ENCODE measurements around the gene ADGB.

The ADGB gene

GRCh38 chr6:146602526-146602925, 3.8 kb downstream of the ADGB start:
- Histone ChIP-seq H3K4me3 (replicated peaks; ENCODE audit: insufficient read depth, low read length) (no peak overlapping the region), H3K27me3 (ENCODE audit: insufficient read depth, poor library complexity, severe bottlenecking) (no peaks in the 10 kb centered on the region), H3K27ac (replicated peaks) (no peak overlapping the region)
- TF ChIP-seq SPI1 (IDR thresholded peaks at IDR 0.05; ENCODE audit: borderline replicate concordance, low read depth): no peak
- no peak for TF ChIP-seq POLR2AphosphoS5 (IDR thresholded peaks at IDR 0.05; ENCODE audit: low read depth)
- no peak for TF ChIP-seq REST (IDR thresholded peaks at IDR 0.05; ENCODE audit: insufficient replicate concordance, low read depth)
- no peak for TF ChIP-seq CTCF (IDR thresholded peaks at IDR 0.05; ENCODE audit: insufficient read depth, low read length)
- no peak for TF ChIP-seq GABPA (IDR thresholded peaks at IDR 0.05; ENCODE audit: low read depth)
- DNase-seq (ENCODE audit: low read depth in 1 of 2, low spot score in 1 of 2): no peak

DNA sequence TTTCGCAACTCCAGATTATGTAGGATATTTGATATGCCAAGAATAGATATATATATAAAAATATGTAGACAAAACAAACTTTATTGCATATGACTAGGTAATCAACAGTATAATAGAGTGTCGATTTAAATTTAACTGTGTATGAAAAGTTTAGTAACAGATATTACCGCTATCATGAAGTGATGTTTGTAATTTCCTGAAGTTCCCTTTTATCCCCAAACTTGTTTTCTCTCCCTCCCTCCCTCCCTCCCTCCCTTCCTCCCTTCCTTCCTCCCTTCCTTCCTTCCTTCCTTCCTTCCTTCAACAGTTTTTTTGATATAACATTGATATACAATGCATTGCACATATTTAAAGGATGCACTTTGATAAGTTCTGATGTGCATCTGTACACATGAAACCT, 15.2 kb downstream of the ADGB start:
- TF ChIP-seq POLR2AphosphoS5 (IDR thresholded peaks at IDR 0.05; ENCODE audit: low read depth) (no peak), GABPA (IDR thresholded peaks at IDR 0.05; ENCODE audit: low read depth) (no peak), REST (IDR thresholded peaks at IDR 0.05; ENCODE audit: insufficient replicate concordance, low read depth) (no peak), SPI1 (IDR thresholded peaks at IDR 0.05; ENCODE audit: borderline replicate concordance, low read depth) (no peak), CTCF (IDR thresholded peaks at IDR 0.05; ENCODE audit: insufficient read depth, low read length) (no peak)
- H3K27ac ChIP-seq (replicated peaks): no peak overlapping the region

DNA sequence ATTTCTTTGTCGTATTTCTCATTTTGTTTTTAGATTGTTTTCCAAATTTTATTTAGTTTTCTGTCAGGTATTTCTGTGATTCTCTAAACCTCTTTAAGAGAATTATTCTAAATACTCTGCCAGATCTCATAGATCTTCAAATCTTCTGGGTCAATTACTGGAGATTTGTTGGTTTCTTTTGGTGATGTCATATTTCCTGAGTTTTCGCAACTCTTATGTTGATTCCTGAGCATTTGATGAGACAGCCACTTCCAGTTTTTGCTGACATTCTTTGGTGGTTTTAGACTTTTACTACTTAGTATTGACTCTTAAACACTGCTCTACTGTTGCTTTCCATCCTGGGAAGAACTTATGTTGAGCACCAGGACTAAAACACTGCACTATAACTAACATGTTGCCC, 21.9 kb downstream of the ADGB start:
- DNase-seq (ENCODE audit: low read depth in 1 of 2, low spot score in 1 of 2): no peak
- Histone ChIP-seq H3K27ac (replicated peaks) (no peak overlapping the region), H3K27me3 (ENCODE audit: insufficient read depth, poor library complexity, severe bottlenecking) (no peaks in the 10 kb centered on the region), H3K4me3 (replicated peaks; ENCODE audit: insufficient read depth, low read length) (no peak overlapping the region)
- no peak for TF ChIP-seq POLR2AphosphoS5 (IDR thresholded peaks at IDR 0.05; ENCODE audit: low read depth)
- no peak for TF ChIP-seq CTCF (IDR thresholded peaks at IDR 0.05; ENCODE audit: insufficient read depth, low read length)
- no peak for TF ChIP-seq REST (IDR thresholded peaks at IDR 0.05; ENCODE audit: insufficient replicate concordance, low read depth)
- TF ChIP-seq SPI1 (IDR thresholded peaks at IDR 0.05; ENCODE audit: borderline replicate concordance, low read depth): no peak
- TF ChIP-seq GABPA (IDR thresholded peaks at IDR 0.05; ENCODE audit: low read depth): no peak

More for the DNA sequence above, 15.2 kb downstream of the ADGB start:
- DNase-seq (ENCODE audit: low read depth in 1 of 2, low spot score in 1 of 2): no peak
- no peaks in the 10 kb centered on the region for H3K27me3 ChIP-seq (ENCODE audit: insufficient read depth, poor library complexity, severe bottlenecking)
- H3K4me3 ChIP-seq (replicated peaks; ENCODE audit: insufficient read depth, low read length): no peak overlapping the region
